Colonic mucosa (tissue), 4 donors: ENCODE measurements around the gene HSPA1L. TPM values are rescaled to one million over a fixed set of nuclear protein-coding genes. Genes with fewer than 3 reads are reported as not detected.

ENCODE experiments used
- DNase-seq: peaks from one replicate; pipeline ENCODE4 v3.0.0-alpha.2; 2020
- H3K27ac ChIP-seq: fragments of 200-600 bp; one replicate; pipeline ENCODE4 v1.8.0; 2021
- H3K27me3 ChIP-seq: fragments of 200-600 bp; one replicate; pipeline ENCODE4 v1.8.0; 2021
- H3K36me3 ChIP-seq: fragments of 200-600 bp; one replicate; pipeline ENCODE4 v1.8.0; 2021
- H3K4me1 ChIP-seq: fragments of 200-600 bp; one replicate; pipeline ENCODE4 v1.8.0; 2021; ENCODE audit warnings: mild to moderate bottlenecking
- H3K4me3 ChIP-seq: fragments of 200-600 bp; one replicate; pipeline ENCODE4 v1.8.0; 2021
- H3K9ac ChIP-seq, 2 donors: one replicate each; pipeline ENCODE4 v1.7.0; 2013; ENCODE audit warnings: control low read depth in 2 of 2, low read depth in 2 of 2, low read length in 2 of 2
- H3K9me3 ChIP-seq: fragments of 200-600 bp; one replicate; pipeline ENCODE4 v1.8.0; 2021
- intact Hi-C: fragments of 100-400 bp; cut with DNase I; formaldehyde crosslinking; loops from one replicate; pipeline ENCODE4 v1.14.1; 2022
- total RNA-seq, 2 donors: library from RNA; stranded (reverse); fragmentation: NEBNext Ultra II Directional in 1 of 2; extraction: Animal tissue kit (Norgen Biotek cat#: 25700) in 1 of 2; gene quantifications; one replicate each; pipeline ENCODE4 v1.2.1, GENCODE V29; 2021
- TF ChIP-seq, protein P1 (sequence below): fragments of 200-600 bp; IDR thresholded peaks from one replicate; pipeline ENCODE4 v1.8.0; 2022; ENCODE audit warnings: antibody characterized with exemption, mild to moderate bottlenecking
- donor health status: healthy.
- donor health status: DM: no; HTN: no; CAD: no.
- donor health status: DM: no; HTN: no; CAD: no.

The HSPA1L gene
- total RNA-seq, 2 donors from 2014 or later: 0.98 to 1.4 TPM

DNA sequence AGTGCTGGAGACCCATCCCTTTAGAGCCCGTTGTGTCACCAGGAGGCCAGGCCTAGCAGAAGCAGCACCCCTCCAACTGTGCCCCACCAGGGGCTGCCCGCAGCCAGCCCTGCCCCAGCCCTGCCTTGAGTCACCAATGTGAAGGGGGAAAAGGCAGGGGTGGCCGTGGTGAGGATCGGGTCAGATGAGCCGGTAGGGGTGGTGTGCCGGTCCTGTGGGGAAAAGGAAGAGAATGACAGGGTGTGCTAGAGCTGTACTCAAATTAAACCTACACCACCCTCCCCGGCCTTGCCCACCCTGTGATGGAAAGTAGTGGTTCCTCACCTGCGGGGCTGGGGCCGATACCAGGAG is 49.5 kb downstream of the HSPA1L start:
- intact Hi-C loops: loop anchor here (5.0 to 10.0 kb wide), 2 partner anchors 83 to 189 kb away; partner anchors contain the start of genes LY6G5C, NELFE and SKIC2
- Histone ChIP-seq H3K9me3 (no peaks in the 10 kb centered on the region), H3K27me3 (no peaks in the 10 kb centered on the region), H3K9ac (no peak overlapping the region), H3K27ac (no peak overlapping the region), H3K4me3 (no peak overlapping the region), H3K4me1 (no peaks in the 10 kb centered on the region), H3K36me3 (no peaks in the 10 kb centered on the region)
- no peak for DNase-seq
- TF ChIP-seq, protein P1, sequence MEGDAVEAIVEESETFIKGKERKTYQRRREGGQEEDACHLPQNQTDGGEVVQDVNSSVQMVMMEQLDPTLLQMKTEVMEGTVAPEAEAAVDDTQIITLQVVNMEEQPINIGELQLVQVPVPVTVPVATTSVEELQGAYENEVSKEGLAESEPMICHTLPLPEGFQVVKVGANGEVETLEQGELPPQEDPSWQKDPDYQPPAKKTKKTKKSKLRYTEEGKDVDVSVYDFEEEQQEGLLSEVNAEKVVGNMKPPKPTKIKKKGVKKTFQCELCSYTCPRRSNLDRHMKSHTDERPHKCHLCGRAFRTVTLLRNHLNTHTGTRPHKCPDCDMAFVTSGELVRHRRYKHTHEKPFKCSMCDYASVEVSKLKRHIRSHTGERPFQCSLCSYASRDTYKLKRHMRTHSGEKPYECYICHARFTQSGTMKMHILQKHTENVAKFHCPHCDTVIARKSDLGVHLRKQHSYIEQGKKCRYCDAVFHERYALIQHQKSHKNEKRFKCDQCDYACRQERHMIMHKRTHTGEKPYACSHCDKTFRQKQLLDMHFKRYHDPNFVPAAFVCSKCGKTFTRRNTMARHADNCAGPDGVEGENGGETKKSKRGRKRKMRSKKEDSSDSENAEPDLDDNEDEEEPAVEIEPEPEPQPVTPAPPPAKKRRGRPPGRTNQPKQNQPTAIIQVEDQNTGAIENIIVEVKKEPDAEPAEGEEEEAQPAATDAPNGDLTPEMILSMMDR: no peak

DNA sequence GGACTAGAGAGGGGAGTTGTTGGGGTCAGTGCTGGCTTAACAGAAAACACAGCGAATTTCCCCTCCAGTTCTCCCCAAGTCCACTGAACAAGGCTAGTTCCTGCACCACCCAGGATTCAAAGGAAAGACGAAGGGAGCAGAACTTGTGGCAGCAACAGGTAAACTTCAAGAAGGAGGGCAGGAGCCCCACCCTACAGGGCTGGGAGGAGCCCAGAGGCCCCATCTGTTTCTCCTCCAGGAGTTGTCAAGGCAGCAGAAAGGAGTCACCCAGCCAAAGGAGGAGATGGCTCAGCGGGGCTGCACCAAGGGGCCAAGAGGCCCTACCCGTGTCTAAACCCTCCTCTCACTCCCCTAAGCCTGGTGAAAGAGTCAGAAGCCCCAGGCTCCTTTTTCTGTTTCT is 50.9 kb downstream of the HSPA1L start:
- Histone ChIP-seq H3K27me3 (no peaks in the 10 kb centered on the region), H3K27ac (no peak overlapping the region), H3K9me3 (no peaks in the 10 kb centered on the region), H3K36me3 (no peaks in the 10 kb centered on the region), H3K4me1 (no peaks in the 10 kb centered on the region), H3K4me3 (no peak overlapping the region), H3K9ac (no peak overlapping the region)
- intact Hi-C loops: loop anchor here (10.0 kb wide), 1 partner anchor 191 kb away; the partner anchor contains the start of genes NELFE and SKIC2
- DNase-seq: no peak
- TF ChIP-seq, protein P1: no peak

DNA sequence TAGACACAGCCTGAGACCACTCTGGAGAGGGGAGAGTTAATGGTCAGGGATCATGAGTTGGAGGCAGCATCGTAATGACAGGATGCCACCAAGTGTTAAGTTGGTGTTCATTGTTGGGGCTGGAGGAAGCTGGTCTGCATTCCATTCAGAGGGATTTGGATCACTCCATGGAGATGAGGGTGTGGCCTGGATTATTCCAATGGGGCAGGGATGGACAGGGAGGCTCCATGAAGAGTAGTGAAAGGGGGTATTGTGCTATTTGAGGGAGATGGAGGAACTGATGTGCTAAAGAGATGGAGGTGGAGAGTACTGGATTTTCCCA is 51.5 kb downstream of the HSPA1L start:
- Histone ChIP-seq H3K9ac (no peak overlapping the region), H3K27ac (no peak overlapping the region), H3K4me3 (no peak overlapping the region), H3K36me3 (no peaks in the 10 kb centered on the region), H3K9me3 (no peaks in the 10 kb centered on the region), H3K27me3 (no peaks in the 10 kb centered on the region), H3K4me1 (no peaks in the 10 kb centered on the region)
- intact Hi-C loops: loop anchor here (10.0 kb wide), 1 partner anchor 191 kb away; the partner anchor contains the start of genes NELFE and SKIC2
- TF ChIP-seq, protein P1: no peak
- DNase-seq: no peak

DNA sequence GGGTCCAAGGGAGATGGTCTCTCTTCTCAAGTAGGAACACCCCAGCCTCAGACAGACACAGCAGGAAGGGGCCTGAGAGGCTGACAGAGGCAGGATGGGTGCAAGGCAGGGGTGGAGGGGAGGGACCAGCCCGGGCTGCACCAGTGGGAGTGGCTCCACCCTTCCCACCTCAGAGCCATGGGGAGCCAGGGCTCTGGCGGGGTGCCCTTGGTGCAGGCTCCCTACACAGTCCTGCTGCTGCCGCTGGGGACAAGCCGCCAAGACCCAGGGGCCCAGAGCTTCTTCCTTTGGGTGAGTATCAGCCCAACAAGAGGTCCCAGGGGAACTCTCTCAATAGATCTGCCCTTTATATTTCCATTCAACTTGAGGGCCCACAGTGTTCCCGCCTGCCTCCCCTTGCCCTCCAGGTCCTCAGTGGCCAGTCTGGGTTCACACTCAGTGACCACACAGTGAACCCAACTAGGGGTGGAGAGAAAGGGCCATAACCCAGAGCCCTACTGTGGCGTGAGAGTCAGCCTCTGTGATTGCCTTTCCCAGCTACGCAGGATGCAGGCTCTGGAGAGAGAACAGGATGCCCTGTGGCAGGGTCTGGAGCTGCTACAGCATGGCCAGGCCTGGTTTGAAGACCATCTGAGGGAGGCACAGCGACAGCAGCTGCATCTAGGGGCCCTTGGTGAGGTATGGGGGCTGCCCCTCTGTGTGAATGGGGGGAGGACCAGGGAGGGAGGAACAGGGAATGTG is 52.0 kb downstream of the HSPA1L start:
- H3K9me3 ChIP-seq: no peaks in the 10 kb centered on the region
- no peak for DNase-seq
- intact Hi-C loops: loop anchor here (10.0 kb wide), 1 partner anchor 192 kb away; the partner anchor contains the start of genes NELFE and SKIC2
- no peak overlapping the region for H3K9ac ChIP-seq
- no peaks in the 10 kb centered on the region for H3K36me3 ChIP-seq
- H3K27me3 ChIP-seq: no peaks in the 10 kb centered on the region
- no peak overlapping the region for H3K27ac ChIP-seq
- TF ChIP-seq, protein P1: no peak
- no peaks in the 10 kb centered on the region for H3K4me1 ChIP-seq
- H3K4me3 ChIP-seq: no peak overlapping the region

DNA sequence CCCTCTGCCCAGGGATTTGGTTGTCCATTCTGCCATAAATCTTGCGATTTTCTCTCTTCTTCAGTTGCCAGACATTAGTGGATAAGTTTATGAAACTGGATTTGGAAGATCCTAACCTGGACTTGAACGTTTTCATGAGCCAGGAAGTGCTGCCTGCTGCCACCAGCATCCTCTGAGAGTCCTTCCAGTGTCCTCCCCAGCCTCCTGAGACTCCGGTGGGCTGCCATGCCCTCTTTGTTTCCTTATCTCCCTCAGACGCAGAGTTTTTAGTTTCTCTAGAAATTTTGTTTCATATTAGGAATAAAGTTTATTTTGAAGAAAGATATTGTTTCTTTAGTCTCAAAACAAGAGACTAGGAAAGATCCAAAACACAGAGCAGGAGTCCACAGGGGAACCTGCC is 52.7 kb downstream of the HSPA1L start, which contains the start of gene SAPCD1:
SAPCD1 (plus strand) TSS at position 301 of the 400 bp plus-strand sequence. CDS start 399 bp downstream, outside the sequence.
- no peak within 1 kb of the TSS for H3K27ac ChIP-seq
- no peaks in the 10 kb centered on the region for H3K9me3 ChIP-seq
- no peak within 1 kb of the TSS for H3K9ac ChIP-seq
- no peak for DNase-seq
- H3K27me3 ChIP-seq: no peaks in the 10 kb centered on the region
- no peaks in the 10 kb centered on the region for H3K36me3 ChIP-seq
- intact Hi-C loops: loop anchor here (10.0 kb wide), 1 partner anchor 192 kb away; the partner anchor contains the start of genes NELFE and SKIC2
- TF ChIP-seq, protein P1: no peak
- H3K4me3 ChIP-seq: no peak within 1 kb of the TSS
- no peaks in the 10 kb centered on the region for H3K4me1 ChIP-seq
